ENCODE results near the gene PTGES. TPM values are rescaled to one million over a fixed set of nuclear protein-coding genes. Genes with fewer than 3 reads are reported as not detected.

Gene PTGES
- total RNA-seq, 1 experiment from 2014 or later = 2.4 TPM

DNA sequence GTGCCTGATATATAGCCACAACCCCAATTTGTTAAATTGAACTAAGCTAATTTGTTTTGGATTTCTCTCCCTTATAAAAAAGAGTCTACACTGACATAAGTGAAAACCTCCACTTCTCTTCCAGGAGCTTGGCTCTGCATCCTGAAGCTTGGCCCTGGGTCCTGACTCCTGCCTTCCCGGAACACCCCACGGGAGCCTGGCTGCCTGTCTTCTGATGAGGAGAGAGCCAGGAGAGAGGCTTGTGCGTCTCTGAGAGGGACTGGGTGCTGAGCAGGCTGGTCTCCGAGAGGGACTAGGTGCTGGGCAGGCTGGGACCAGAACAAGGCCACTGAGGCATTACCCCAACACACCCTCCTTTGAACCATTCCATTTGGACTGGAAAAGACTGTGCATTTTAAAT, 6.5 kb upstream of the PTGES start:
- no peak overlapping the region for H2AK5ac ChIP-seq (ENCODE audit: insufficient read length, low read length)
- no peaks in the 10 kb centered on the region for H3K9me3 Mint-ChIP-seq

More for the DNA sequence above, 6.5 kb upstream of the PTGES start:
- H3K4ac ChIP-seq (ENCODE audit: low read depth, low read length) = no peak overlapping the region
- no peaks in the 10 kb centered on the region for H3K9me3 ChIP-seq (ENCODE audit: control insufficient read depth, low read depth, low read length)
- H3K79me2 ChIP-seq (ENCODE audit: insufficient read depth, low read length) = no peaks in the 10 kb centered on the region
- H4K91ac ChIP-seq (ENCODE audit: insufficient read length, low read depth, low read length) = no peak overlapping the region
- H3K4me1 ChIP-seq (ENCODE audit: insufficient read depth, low read length) = no peaks in the 10 kb centered on the region; the same call in 1 of the 2 replicates
- H3K27me3 Mint-ChIP-seq (ENCODE audit: low read depth) = peaks cover 5% of the 10 kb centered on the region
- DNase-seq = no peak
- H3K18ac ChIP-seq (ENCODE audit: insufficient read length, low read depth, low read length) = no peak overlapping the region
- H3K27ac ChIP-seq (ENCODE audit: insufficient read length, low read depth, low read length) = no peak overlapping the region
- no CpG with 5 or more reads among the region's 4 CpGs for WGBS (ENCODE audit: extremely low coverage, insufficient read length, low lambda C conversion rate)
- no peak overlapping the region for H3K9ac ChIP-seq (ENCODE audit: extremely low read depth, insufficient read length, low read length)
- no peak overlapping the region for H2BK12ac ChIP-seq (ENCODE audit: insufficient read length, low read depth, low read length)
- H4K8ac ChIP-seq (replicated peaks; ENCODE audit: insufficient read length, low read depth, low read length) = no peak overlapping the region
- no peaks in the 10 kb centered on the region for H4K20me1 ChIP-seq (ENCODE audit: control insufficient read depth, insufficient read depth, insufficient read length)
- no peaks in the 10 kb centered on the region for H3K23me2 ChIP-seq (ENCODE audit: insufficient read length, low read depth, low read length, poor library complexity, severe bottlenecking)
- H3K23ac ChIP-seq (ENCODE audit: insufficient read length, low read depth, low read length) = no peak overlapping the region
- H3K79me1 ChIP-seq (ENCODE audit: insufficient read depth, low read depth, low read length, poor library complexity, severe bottlenecking) = no peaks in the 10 kb centered on the region
- H3K4me2 ChIP-seq (ENCODE audit: insufficient read depth, insufficient read length, low read length) = no peak overlapping the region
- no peak overlapping the region for H2BK5ac ChIP-seq (ENCODE audit: insufficient read length, low read length)
- TF ChIP-seq, protein P1, sequence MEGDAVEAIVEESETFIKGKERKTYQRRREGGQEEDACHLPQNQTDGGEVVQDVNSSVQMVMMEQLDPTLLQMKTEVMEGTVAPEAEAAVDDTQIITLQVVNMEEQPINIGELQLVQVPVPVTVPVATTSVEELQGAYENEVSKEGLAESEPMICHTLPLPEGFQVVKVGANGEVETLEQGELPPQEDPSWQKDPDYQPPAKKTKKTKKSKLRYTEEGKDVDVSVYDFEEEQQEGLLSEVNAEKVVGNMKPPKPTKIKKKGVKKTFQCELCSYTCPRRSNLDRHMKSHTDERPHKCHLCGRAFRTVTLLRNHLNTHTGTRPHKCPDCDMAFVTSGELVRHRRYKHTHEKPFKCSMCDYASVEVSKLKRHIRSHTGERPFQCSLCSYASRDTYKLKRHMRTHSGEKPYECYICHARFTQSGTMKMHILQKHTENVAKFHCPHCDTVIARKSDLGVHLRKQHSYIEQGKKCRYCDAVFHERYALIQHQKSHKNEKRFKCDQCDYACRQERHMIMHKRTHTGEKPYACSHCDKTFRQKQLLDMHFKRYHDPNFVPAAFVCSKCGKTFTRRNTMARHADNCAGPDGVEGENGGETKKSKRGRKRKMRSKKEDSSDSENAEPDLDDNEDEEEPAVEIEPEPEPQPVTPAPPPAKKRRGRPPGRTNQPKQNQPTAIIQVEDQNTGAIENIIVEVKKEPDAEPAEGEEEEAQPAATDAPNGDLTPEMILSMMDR (conservative IDR thresholded peaks at IDR 0.05) = no peak
- H2BK15ac ChIP-seq (ENCODE audit: low read depth, low read length) = no peak overlapping the region
- no peak overlapping the region for H3K14ac ChIP-seq (ENCODE audit: insufficient read depth, low read length)
- no peak overlapping the region for H3K56ac ChIP-seq (ENCODE audit: insufficient read length, low read depth, low read length)
- no peak overlapping the region for H3T11ph ChIP-seq (ENCODE audit: low read length)
- H4K5ac ChIP-seq (ENCODE audit: insufficient read length, low read depth, low read length) = no peak overlapping the region
- H2AFZ ChIP-seq (ENCODE audit: low read length) = no peak overlapping the region
- no peak overlapping the region for H3K27ac Mint-ChIP-seq
- peaks cover 6 to 10% of the 10 kb centered on the region in 2 experiments; a peak in 3 of 4 replicates for H3K4me1 Mint-ChIP-seq
- no peak overlapping the region for H2BK20ac ChIP-seq (ENCODE audit: low read depth, low read length, poor library complexity, severe bottlenecking)
- no peaks in the 10 kb centered on the region for H3K27me3 ChIP-seq (ENCODE audit: insufficient read depth, low read length)
- H3K4me3 Mint-ChIP-seq = no peak overlapping the region
- no peak overlapping the region for H2BK120ac ChIP-seq (ENCODE audit: low read depth, low read length, poor library complexity, severe bottlenecking)
- H3K36me3 Mint-ChIP-seq (ENCODE audit: insufficient read depth in 1 of 3, low read depth in 3 of 3) = no peaks in the 10 kb centered on the region

All from H9 (cell line).